Measurements from ENCODE around the gene INTS1. TPM values are rescaled to one million over a fixed set of nuclear protein-coding genes. Genes with fewer than 3 reads are reported as not detected.

INTS1 gene
- total and polyA plus RNA-seq, 2 experiments from 2014 or later: 30.0 to 57.3 TPM

GRCh38 chr7:1550846-1551155 lies 46.6 kb upstream of the INTS1 start:
- H3K9me3 ChIP-seq (ENCODE audit: low read depth): no peaks in the 10 kb centered on the region
- no peaks in the 10 kb centered on the region for H4K20me1 ChIP-seq (ENCODE audit: insufficient read depth, poor library complexity, severe bottlenecking)
- H2AFZ ChIP-seq: no peak overlapping the region
- H3K27ac ChIP-seq: no peak overlapping the region
- TF ChIP-seq EZH2 (IDR thresholded peaks at IDR 0.05; ENCODE audit: borderline replicate concordance): no peak
- TF ChIP-seq CTCF (IDR thresholded peaks at IDR 0.05; ENCODE audit: poor library complexity): no peak
- no peak for TF ChIP-seq EZH2phosphoT487 (IDR thresholded peaks at IDR 0.05; ENCODE audit: low read depth, severe bottlenecking, unreplicated experiment)
- no peaks in the 10 kb centered on the region for H3K9me2 ChIP-seq (replicated peaks; ENCODE audit: insufficient read depth)
- no peak overlapping the region for H3K4me3 ChIP-seq
- no peak for DNase-seq (ENCODE audit: low spot score)
- H3K4me1 ChIP-seq (ENCODE audit: insufficient read depth): peaks cover 4% of the 10 kb centered on the region
- no peaks in the 10 kb centered on the region for H3K27me3 ChIP-seq
- no peaks in the 10 kb centered on the region for H3K36me3 ChIP-seq (replicated peaks; ENCODE audit: insufficient read depth, low read depth)
- no peak overlapping the region for H3K4me2 ChIP-seq
- peaks cover 4% of the 10 kb centered on the region for H3K79me2 ChIP-seq
- 95% methylated on average over 13 of the region's 17 CpGs for WGBS (ENCODE audit: low lambda C conversion rate, missing lambda C conversion rate)

- no peak overlapping the region for H3K4me3 ChIP-seq
- H2AFZ ChIP-seq: no peak overlapping the region
- no peak for DNase-seq (ENCODE audit: low spot score)
- WGBS (ENCODE audit: low lambda C conversion rate, missing lambda C conversion rate): 88% methylated on average over 35 of the region's 42 CpGs
- H3K9me2 ChIP-seq (replicated peaks; ENCODE audit: insufficient read depth): no peaks in the 10 kb centered on the region
- H3K27ac ChIP-seq: no peak overlapping the region
- no peaks in the 10 kb centered on the region for H4K20me1 ChIP-seq (ENCODE audit: insufficient read depth, poor library complexity, severe bottlenecking)
- no peaks in the 10 kb centered on the region for H3K27me3 ChIP-seq
- H3K79me2 ChIP-seq: peaks cover 4% of the 10 kb centered on the region
- TF ChIP-seq CTCF (IDR thresholded peaks at IDR 0.05; ENCODE audit: poor library complexity) (no peak), EZH2phosphoT487 (IDR thresholded peaks at IDR 0.05; ENCODE audit: low read depth, severe bottlenecking, unreplicated experiment) (no peak), EZH2 (IDR thresholded peaks at IDR 0.05; ENCODE audit: borderline replicate concordance) (no peak)
- no peak overlapping the region for H3K4me2 ChIP-seq
- no peaks in the 10 kb centered on the region for H3K4me1 ChIP-seq (ENCODE audit: insufficient read depth)
- H3K9me3 ChIP-seq (ENCODE audit: low read depth): no peaks in the 10 kb centered on the region
- no peaks in the 10 kb centered on the region for H3K36me3 ChIP-seq (replicated peaks; ENCODE audit: insufficient read depth, low read depth)
These were observed 46.0 kb upstream of the INTS1 start for GRCh38 chr7:1550005-1550845.

GRCh38 chr7:1549357-1550004 lies 45.3 kb upstream of the INTS1 start:
- no peak for DNase-seq (ENCODE audit: low spot score)
- H3K27ac ChIP-seq: no peak overlapping the region
- no peak overlapping the region for H3K4me3 ChIP-seq

GRCh38 chr7:1548944-1549343 lies 44.8 kb upstream of the INTS1 start:
- Histone ChIP-seq H3K79me2 (no peaks in the 10 kb centered on the region), H2AFZ (no peak overlapping the region), H3K9me2 (replicated peaks; ENCODE audit: insufficient read depth) (no peaks in the 10 kb centered on the region), H3K4me3 (no peak overlapping the region), H3K27me3 (no peaks in the 10 kb centered on the region), H3K27ac (no peak overlapping the region), H3K4me2 (no peak overlapping the region), H4K20me1 (ENCODE audit: insufficient read depth, poor library complexity, severe bottlenecking) (no peaks in the 10 kb centered on the region), H3K4me1 (ENCODE audit: insufficient read depth) (no peaks in the 10 kb centered on the region), H3K9me3 (ENCODE audit: low read depth) (no peaks in the 10 kb centered on the region), H3K36me3 (replicated peaks; ENCODE audit: insufficient read depth, low read depth) (no peaks in the 10 kb centered on the region)
- 91% methylated on average over 14 of the region's 14 CpGs for WGBS (ENCODE audit: low lambda C conversion rate, missing lambda C conversion rate)
- DNase-seq (ENCODE audit: low spot score): no peak
- no peak for TF ChIP-seq EZH2 (IDR thresholded peaks at IDR 0.05; ENCODE audit: borderline replicate concordance)
- TF ChIP-seq EZH2phosphoT487 (IDR thresholded peaks at IDR 0.05; ENCODE audit: low read depth, severe bottlenecking, unreplicated experiment): no peak
- no peak for TF ChIP-seq CTCF (IDR thresholded peaks at IDR 0.05; ENCODE audit: poor library complexity)

More at GRCh38 chr7:1549357-1550004, 45.3 kb upstream of the INTS1 start:
- H3K79me2 ChIP-seq: no peaks in the 10 kb centered on the region
- H3K4me2 ChIP-seq: no peak overlapping the region
- no peak for TF ChIP-seq EZH2phosphoT487 (IDR thresholded peaks at IDR 0.05; ENCODE audit: low read depth, severe bottlenecking, unreplicated experiment)
- TF ChIP-seq EZH2 (IDR thresholded peaks at IDR 0.05; ENCODE audit: borderline replicate concordance): no peak
- H3K36me3 ChIP-seq (replicated peaks; ENCODE audit: insufficient read depth, low read depth): no peaks in the 10 kb centered on the region
- H3K9me3 ChIP-seq (ENCODE audit: low read depth): no peaks in the 10 kb centered on the region
- no peaks in the 10 kb centered on the region for H3K27me3 ChIP-seq
- H2AFZ ChIP-seq: no peak overlapping the region
- H3K9me2 ChIP-seq (replicated peaks; ENCODE audit: insufficient read depth): no peaks in the 10 kb centered on the region
- 98% methylated on average over 27 of the region's 27 CpGs for WGBS (ENCODE audit: low lambda C conversion rate, missing lambda C conversion rate)
- no peaks in the 10 kb centered on the region for H4K20me1 ChIP-seq (ENCODE audit: insufficient read depth, poor library complexity, severe bottlenecking)
- H3K4me1 ChIP-seq (ENCODE audit: insufficient read depth): no peaks in the 10 kb centered on the region

All from hepatocyte (in vitro differentiated cells).